Astrocyte (in vitro differentiated cells and primary cell): ENCODE measurements around the gene KCNMA1.

ENCODE experiments used
- CTCF ChIP-seq: IDR thresholded peaks from 2 replicates; pipeline ENCODE4 v1.5.1; 2011; ENCODE audit warnings: low read depth, mild to moderate bottlenecking, inconsistent platforms, low read length, moderate library complexity; ENCODE audit not compliant: insufficient read depth
- EZH2 ChIP-seq: IDR thresholded peaks from 2 replicates; pipeline ENCODE4 v1.6.1; 2012; ENCODE audit warnings: mild to moderate bottlenecking, low read length, inconsistent platforms; ENCODE audit not compliant: insufficient read depth

- TF ChIP-seq CTCF: no peak
- TF ChIP-seq EZH2: no peak
Measured at GRCh38 chr10:77608281-77608680, 29.3 kb downstream of the KCNMA1 start.
